HepG2 (cell line): ENCODE results near the gene C1orf115.

ENCODE experiments used
- CTCF ChIP-seq: sonication (generic); formaldehyde crosslinking; IDR thresholded peaks from 2 replicates; pipeline ENCODE4 v1.5.0; 2020; ENCODE audit warnings: mild to moderate bottlenecking, missing genetic modification reagents, moderate library complexity
- PHF20 ChIP-seq: sonication (generic); formaldehyde crosslinking; IDR thresholded peaks from 2 replicates; pipeline ENCODE4 v1.5.0; 2020; ENCODE audit warnings: mild to moderate bottlenecking, missing genetic modification reagents
- THAP11 ChIP-seq: IDR thresholded peaks from 2 replicates; pipeline ENCODE4 v1.6.1; 2016; ENCODE audit warnings: missing biosample characterization, missing genetic modification reagents
- ZNF280D ChIP-seq: sonication (generic); formaldehyde crosslinking; IDR thresholded peaks from 2 replicates; pipeline ENCODE4 v1.5.1; 2020; ENCODE audit warnings: mild to moderate bottlenecking, missing genetic modification reagents

DNA sequence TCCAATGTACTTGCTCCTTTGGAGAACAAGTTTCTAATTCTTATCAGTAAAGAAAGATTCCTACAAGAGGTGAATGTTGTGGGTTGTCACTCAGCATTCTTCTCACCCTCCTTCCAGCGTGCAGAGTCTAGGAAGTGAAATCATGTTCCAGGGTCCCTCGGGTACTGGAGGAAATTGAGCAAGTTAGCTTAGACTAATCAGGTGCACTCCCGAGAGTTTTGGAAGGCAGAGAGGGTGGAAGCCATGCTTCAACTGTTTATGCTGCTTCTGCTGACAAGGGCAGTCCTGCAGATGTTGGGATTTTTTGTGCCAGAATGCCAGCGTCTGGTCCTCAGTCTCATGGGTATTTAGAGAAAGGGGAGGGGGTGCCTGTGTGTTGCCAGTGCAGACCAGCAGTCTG lies 5.3 kb upstream of the C1orf115 start:
- TF ChIP-seq CTCF (CRISPR knock-in tag) (no peak), THAP11 (CRISPR knock-in tag) (no peak), ZNF280D (no peak), PHF20 (no peak)
